Calu3 (cell line): Measurements from ENCODE around the gene ANGPTL4. TPM values are rescaled to one million over a fixed set of nuclear protein-coding genes. Genes with fewer than 3 reads are reported as not detected.
A peak's percentile ranks its signal among the peaks of the same experiment; 100 is the strongest.

Experiments used
- BruUV-seq: library from RNA; stranded (reverse); fragments of 400-500 nt; replicated peaks from 2 replicates; lab custom pipeline; 2021; lab: Mats Ljungman, UMichigan
- CTCF ChIA-PET: fragments of 300-600 bp; sonication (Branson Sonifier 250); formaldehyde crosslinking; loops from one replicate; lab custom pipeline; 2022; ENCODE audit warnings: antibody characterized with exemption; lab: Charles Lee
- DNase-seq: peaks from one replicate; pipeline ENCODE4 v3.0.0; 2022
- H3K27ac Mint-ChIP-seq: one replicate; pipeline ENCODE4 v1.8.0; 2022; ENCODE audit warnings: mixed read lengths; ENCODE audit not compliant: unreplicated experiment
- H3K27me3 Mint-ChIP-seq: one replicate; pipeline ENCODE4 v1.8.0; 2022; ENCODE audit warnings: mixed read lengths; ENCODE audit not compliant: unreplicated experiment
- H3K36me3 Mint-ChIP-seq: one replicate; pipeline ENCODE4 v1.8.0; 2022; ENCODE audit warnings: mild to moderate bottlenecking, moderate library complexity, mixed read lengths; ENCODE audit not compliant: insufficient read depth, unreplicated experiment
- H3K4me1 Mint-ChIP-seq: one replicate; pipeline ENCODE4 v1.8.0; 2022; ENCODE audit warnings: mild to moderate bottlenecking, low read depth, mixed read lengths; ENCODE audit not compliant: unreplicated experiment
- H3K4me3 Mint-ChIP-seq: one replicate; pipeline ENCODE4 v1.8.0; 2022; ENCODE audit warnings: mild to moderate bottlenecking, low read depth, moderate library complexity, mixed read lengths; ENCODE audit not compliant: unreplicated experiment
- H3K9me3 Mint-ChIP-seq: one replicate; pipeline ENCODE4 v1.8.0; 2022; ENCODE audit warnings: low read depth, mixed read lengths; ENCODE audit not compliant: unreplicated experiment
- CTCF ChIP-seq: fragments of 200-600 bp; IDR thresholded peaks from one replicate; pipeline ENCODE4 v1.8.0; 2022; ENCODE audit warnings: antibody characterized with exemption; ENCODE audit not compliant: unreplicated experiment
- intact Hi-C: fragments of 100-400 bp; cut with micrococcal nuclease; formaldehyde crosslinking; loops from one replicate; pipeline ENCODE4 v1.10.0; 2022; ENCODE audit not compliant: unreplicated experiment
- microRNA-seq: library from miRNA; unstranded; fragments of <30 nt; microRNA quantifications from one replicate; pipeline ENCODE4 v1.2.0, GENCODE V29; 2022
- total RNA-seq: library from RNA; stranded (reverse); gene quantifications from 2 replicates; pipeline ENCODE4 v1.2.3, GENCODE V29; 2022

Gene ANGPTL4
- total RNA-seq, 1 experiment from 2014 or later, result 0.97 TPM

GRCh38 chr19:8423817-8424223, 59.9 kb downstream of the ANGPTL4 start:
- no peak for TF ChIP-seq CTCF
- DNase-seq, result peak; percentile 79
- Mint-ChIP-seq H3K9me3 (no peaks in the 10 kb centered on the region), H3K27ac (peak overlapping the region; percentile 74), H3K27me3 (no peaks in the 10 kb centered on the region), H3K4me1 (no peaks in the 10 kb centered on the region), H3K4me3 (no peak overlapping the region), H3K36me3 (peaks cover 6% of the 10 kb centered on the region)
- intact Hi-C loops, result no loop called here
- no TSS peak for BruUV-seq
- CTCF ChIA-PET, result interaction anchor here (0.6 to 1.0 kb wide), 5 partner anchors 9 to 157 kb away, joined by 3 to 7 read pairs (median 5); partner anchors contain the start of genes HNRNPM and MARCHF2

Small RNAs within 50 kb of the gene (microRNA-seq; reads per million reads assigned to microRNA genes)
- 2.5 reads per million for gene MIR4999

Other genes with a start within 250 kb of the ANGPTL4 start
- gene FBN3, start 214.6 kb upstream of the ANGPTL4 start, total RNA-seq, result 0.54 TPM in 1 of 2 replicates, not detected in the other
- gene CERS4, start 154.8 kb upstream of the ANGPTL4 start, total RNA-seq, result 10.1 and 13.4 TPM in 2 replicates
- 54.0 and 54.9 TPM in 2 replicates for gene CD320, start 55.8 kb upstream of the ANGPTL4 start, total RNA-seq
- gene NDUFA7, start 42.8 kb upstream of the ANGPTL4 start, total RNA-seq, result 38.2 and 44.5 TPM in 2 replicates
- 565 and 595 TPM in 2 replicates for gene RPS28, start 42.7 kb upstream of the ANGPTL4 start, total RNA-seq
- gene KANK3, start 20.9 kb upstream of the ANGPTL4 start, total RNA-seq, result 0.17 TPM in 1 of 2 replicates, not detected in the other
- gene RAB11B, start 26.2 kb downstream of the ANGPTL4 start, total RNA-seq, result 57.5 and 75.1 TPM in 2 replicates
- 10.1 and 12.8 TPM in 2 replicates for gene MARCHF2, start 49.1 kb downstream of the ANGPTL4 start, total RNA-seq
- 186 and 204 TPM in 2 replicates for gene HNRNPM, start 80.8 kb downstream of the ANGPTL4 start, total RNA-seq
- 0.47 TPM in 1 of 2 replicates, not detected in the other for gene PRAM1, start 138.5 kb downstream of the ANGPTL4 start, total RNA-seq
- gene ZNF414, start 150.0 kb downstream of the ANGPTL4 start, total RNA-seq, result 8.7 and 11.8 TPM in 2 replicates
- gene MYO1F, start 213.3 kb downstream of the ANGPTL4 start, total RNA-seq, result 1.3 TPM in 1 of 2 replicates, not detected in the other
- gene ADAMTS10, start 246.6 kb downstream of the ANGPTL4 start, total RNA-seq, result 0.76 TPM in 1 of 2 replicates, not detected in the other